D721Med (cell line): Measurements from ENCODE around the gene KRTAP10-3.

Experiments
- DNase-seq: peaks from one replicate; pipeline ENCODE4 v3.0.0; 2011; ENCODE audit warnings: low spot score; ENCODE audit not compliant: insufficient read length
- FAIRE-seq: peaks from 2 replicates; lab custom pipeline; 2011; peaks lifted over from hg19 to GRCh38; lab: Jason Lieb, UNC
- TF ChIP-seq, protein P1 (sequence below): IDR thresholded peaks from 2 replicates; pipeline ENCODE4 v1.5.1; 2012; ENCODE audit warnings: mild to moderate bottlenecking, control low read depth; ENCODE audit not compliant: insufficient read depth; ENCODE audit errors: missing control alignments

The KRTAP10-3 gene

GRCh38 chr21:44537930-44538911 lies 20.4 kb downstream of the KRTAP10-3 start:
- FAIRE-seq (no peak), DNase-seq (no peak)
- TF ChIP-seq, protein P1, sequence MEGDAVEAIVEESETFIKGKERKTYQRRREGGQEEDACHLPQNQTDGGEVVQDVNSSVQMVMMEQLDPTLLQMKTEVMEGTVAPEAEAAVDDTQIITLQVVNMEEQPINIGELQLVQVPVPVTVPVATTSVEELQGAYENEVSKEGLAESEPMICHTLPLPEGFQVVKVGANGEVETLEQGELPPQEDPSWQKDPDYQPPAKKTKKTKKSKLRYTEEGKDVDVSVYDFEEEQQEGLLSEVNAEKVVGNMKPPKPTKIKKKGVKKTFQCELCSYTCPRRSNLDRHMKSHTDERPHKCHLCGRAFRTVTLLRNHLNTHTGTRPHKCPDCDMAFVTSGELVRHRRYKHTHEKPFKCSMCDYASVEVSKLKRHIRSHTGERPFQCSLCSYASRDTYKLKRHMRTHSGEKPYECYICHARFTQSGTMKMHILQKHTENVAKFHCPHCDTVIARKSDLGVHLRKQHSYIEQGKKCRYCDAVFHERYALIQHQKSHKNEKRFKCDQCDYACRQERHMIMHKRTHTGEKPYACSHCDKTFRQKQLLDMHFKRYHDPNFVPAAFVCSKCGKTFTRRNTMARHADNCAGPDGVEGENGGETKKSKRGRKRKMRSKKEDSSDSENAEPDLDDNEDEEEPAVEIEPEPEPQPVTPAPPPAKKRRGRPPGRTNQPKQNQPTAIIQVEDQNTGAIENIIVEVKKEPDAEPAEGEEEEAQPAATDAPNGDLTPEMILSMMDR = no peak

DNA sequence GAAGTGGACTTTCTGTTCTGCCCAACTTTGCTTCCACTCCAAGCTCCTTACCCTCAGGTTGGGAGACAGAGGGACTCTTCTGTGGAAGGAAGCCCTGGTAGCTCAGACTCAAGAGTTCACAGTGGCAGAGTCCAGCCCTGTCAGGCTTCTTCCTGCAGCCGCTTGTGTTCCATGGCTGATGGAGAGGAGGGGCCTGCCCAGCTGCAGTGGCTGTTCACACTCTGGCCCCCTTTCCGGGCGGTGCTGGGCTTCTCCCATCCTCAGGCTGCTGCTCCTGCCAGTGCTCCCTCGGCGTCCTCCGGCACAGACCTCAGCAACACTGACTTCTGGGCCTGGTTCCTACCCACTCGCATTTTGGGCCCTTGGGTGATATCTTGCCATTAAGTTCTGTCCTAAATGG lies 22.6 kb downstream of the KRTAP10-3 start:
- FAIRE-seq = no peak
- DNase-seq = no peak
- TF ChIP-seq, protein P1 = no peak

GRCh38 chr21:44534688-44535087 lies 23.9 kb downstream of the KRTAP10-3 start:
- FAIRE-seq = no peak
- DNase-seq = no peak
- TF ChIP-seq, protein P1 = no peak

- no peak for FAIRE-seq
- TF ChIP-seq, protein P1 = no peak
- DNase-seq = no peak
Measured at GRCh38 chr21:44533891-44534627, 24.5 kb downstream of the KRTAP10-3 start.

GRCh38 chr21:44533121-44533890 lies 25.3 kb downstream of the KRTAP10-3 start:
- DNase-seq (no peak), FAIRE-seq (no peak)
- TF ChIP-seq, protein P1 = no peak

- TF ChIP-seq, protein P1 = no peak
- DNase-seq = no peak
- FAIRE-seq = no peak
Measured at GRCh38 chr21:44532712-44533111, 25.9 kb downstream of the KRTAP10-3 start.
